HG02642 (cell line): Measurements from ENCODE around the gene GLB1L.

Experiments
- ATAC-seq: cut with Tn5 transposase; IDR thresholded peaks from one replicate; pipeline ENCODE4 v1.9.1; 2021; ENCODE audit warnings: mild to moderate bottlenecking; ENCODE audit not compliant: unreplicated experiment, poor library complexity

Gene GLB1L

DNA sequence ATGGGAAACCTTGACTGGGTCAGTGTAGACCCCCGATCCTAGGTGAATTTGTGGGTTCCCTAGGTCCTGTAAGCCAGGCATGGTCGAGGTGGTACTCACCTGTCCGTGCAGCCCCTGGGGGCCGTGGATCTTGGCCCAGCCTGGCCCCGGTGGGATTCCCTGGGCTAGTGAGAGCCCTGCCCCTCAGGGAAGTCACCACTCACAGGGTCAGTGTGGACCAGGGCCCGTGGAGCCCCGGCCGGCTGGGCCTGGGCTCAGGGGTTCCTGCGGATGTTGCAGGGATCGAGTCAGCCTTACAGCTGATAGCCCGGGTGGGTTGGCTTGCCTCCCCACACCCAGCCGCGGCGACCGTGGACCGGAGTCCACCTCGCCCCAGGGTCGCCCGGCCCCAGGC, 16.3 kb downstream of the GLB1L start:
- no peak for ATAC-seq

DNA sequence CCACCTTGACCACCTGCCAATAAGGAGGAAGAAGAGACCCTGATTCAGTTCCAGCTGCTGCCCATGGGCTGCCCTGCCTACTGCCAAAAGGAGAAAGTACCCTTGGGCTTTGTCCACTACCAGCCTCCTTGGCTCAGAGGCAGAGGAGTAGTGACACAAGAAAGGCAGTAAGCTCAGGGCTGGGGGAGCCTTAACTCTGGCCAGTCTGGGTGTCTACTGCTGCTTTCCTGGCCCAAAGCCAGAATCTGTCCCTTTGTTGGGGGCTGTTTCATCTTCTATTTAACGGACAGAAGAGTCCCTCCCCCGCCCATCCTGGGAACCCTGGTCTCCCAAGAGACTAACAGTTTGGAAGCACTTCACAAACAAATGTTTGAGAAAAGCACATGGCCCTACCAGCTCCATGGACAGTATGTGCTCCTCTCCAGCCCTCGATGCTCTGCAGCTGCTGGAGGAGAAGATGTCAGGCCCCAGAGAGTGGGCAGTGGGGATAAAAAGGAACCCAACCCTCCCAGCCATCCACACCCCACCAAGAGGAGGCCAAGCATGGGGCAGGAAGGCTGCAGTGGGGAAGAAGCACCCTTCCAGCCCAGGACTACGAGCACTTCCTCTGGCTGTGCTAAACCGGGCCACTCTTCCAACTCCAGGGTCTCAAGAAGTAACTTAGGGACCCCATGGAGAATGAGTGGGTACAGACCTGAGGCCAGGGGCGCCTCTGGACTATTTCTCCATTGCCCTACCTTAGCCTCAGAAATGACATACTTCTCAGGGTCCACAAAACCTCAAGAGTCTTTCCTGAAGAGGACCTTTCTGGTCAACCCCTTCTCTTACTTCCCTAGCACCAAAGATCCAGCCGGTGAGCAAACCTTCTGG, 17.0 kb downstream of the GLB1L start:
- no peak for ATAC-seq

DNA sequence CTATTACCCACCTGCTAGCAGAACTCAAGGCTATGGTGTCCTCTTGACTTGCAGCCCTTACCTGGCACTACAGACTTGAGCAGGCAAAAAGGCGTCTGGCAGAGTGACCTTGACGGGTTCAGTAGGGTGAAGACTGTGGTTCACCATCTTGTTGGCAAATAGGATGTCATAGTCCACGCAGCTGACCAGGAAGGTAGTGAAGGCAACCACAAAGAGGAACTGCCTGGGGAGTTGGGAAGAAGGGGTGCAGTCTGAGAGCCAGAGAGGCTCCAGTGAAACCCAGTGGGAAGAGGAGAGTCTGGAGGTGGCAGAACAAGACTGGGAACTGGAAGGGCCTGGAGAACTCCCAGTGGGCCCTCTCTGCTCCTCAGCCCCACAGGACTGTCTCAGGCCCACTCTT, 19.9 kb downstream of the GLB1L start:
- ATAC-seq = no peak

DNA sequence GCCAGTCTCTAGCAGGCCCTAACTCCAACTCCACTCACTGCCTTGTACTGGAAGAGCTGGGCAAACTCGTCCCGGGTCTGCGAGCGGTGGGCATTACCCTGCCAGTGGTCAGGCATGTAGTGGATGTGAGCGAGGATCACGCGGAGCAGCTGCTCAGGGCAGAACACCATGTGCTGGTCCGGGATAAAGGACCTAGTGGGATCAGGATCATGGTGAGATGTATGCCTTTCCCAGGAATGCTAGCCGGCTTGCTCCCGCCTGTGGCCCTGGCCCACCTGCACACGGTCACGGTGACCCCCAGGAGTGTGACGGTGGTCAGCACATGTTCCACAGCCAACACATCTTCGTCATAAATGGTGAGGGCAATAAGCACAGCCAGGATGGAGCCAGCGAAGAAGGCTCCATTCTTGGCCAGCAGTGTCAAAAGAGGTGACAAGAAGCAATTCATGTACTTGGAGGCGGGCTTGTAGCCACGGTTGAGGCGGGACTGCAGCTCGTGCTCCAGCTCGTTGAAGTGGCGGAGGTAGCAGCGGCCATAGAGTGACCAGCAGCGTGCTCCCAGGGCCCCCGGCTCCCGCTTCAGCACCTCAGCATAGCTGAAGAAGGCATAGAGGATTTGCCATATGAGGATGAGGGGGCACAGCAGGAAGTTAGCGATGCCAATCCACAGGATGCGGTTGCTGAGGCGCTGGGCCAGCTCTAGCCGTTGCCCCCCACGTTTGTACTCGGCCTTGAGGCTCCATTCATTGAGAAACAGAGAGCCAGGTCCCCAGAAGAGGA, 21.2 kb downstream of the GLB1L start:
- no peak for ATAC-seq

DNA sequence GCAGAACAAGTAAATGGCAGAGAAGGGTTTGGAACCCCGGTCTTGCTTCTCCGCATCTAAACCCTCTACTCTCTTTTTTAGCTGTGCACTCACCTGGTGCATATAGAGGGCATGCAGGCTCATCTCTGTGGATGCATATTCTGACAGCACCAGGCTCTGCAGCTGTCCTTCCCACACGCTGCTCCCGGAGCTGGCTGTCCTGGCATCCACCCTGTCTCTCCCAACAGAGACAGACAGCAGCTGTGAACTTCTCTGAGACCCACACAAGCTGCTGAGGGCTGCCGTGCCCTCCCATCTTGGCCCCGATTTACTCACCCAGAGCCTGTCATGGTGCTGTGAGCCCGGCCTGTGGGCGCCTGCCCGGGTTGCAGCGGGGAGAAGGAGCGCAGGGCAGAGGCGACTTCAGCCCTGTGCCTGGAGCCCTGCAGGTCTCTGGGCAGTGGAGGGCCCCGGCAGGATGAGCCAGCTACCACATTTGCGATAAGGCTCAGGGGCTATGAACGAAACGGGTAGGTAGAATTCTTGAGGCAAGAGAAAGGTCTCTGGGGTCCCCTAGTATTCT, 23.2 kb downstream of the GLB1L start:
- ATAC-seq = no peak

DNA sequence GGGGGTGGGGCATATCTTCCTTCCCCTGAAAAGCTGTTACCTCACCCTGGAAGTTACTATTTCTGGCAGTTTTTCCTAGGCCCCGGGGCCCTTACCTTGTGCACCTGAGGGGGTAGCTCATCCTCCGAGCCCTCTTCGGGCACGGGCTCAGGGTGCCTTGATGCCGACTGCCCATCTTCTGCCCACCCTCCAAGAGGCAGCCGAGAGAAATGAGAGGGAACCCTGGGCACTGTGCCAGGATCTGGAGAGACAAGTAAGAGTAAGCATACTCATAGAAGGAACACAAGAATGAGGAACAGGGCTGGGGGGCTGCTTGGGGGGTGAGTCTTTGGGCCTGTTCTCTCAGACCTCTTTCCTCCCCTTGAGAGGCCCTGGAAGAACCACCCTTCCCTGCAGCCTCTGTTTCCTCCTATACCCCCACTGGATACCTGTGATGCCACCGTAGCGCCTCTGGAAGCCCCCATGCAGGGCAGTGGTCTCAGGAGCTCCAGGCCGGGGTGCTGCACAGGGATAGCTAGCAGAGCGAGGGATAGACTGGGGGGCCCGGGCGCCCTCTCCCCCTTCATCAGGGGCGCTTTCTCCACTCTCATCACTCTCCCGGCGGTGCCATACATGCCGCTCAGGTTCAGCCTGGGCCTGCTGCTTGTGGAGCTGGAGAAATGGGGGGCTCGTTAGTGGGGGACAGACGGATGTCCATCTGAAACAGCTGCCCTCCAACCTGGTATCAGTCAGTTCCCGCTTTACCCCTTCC, 24.4 kb downstream of the GLB1L start:
- no peak for ATAC-seq

DNA sequence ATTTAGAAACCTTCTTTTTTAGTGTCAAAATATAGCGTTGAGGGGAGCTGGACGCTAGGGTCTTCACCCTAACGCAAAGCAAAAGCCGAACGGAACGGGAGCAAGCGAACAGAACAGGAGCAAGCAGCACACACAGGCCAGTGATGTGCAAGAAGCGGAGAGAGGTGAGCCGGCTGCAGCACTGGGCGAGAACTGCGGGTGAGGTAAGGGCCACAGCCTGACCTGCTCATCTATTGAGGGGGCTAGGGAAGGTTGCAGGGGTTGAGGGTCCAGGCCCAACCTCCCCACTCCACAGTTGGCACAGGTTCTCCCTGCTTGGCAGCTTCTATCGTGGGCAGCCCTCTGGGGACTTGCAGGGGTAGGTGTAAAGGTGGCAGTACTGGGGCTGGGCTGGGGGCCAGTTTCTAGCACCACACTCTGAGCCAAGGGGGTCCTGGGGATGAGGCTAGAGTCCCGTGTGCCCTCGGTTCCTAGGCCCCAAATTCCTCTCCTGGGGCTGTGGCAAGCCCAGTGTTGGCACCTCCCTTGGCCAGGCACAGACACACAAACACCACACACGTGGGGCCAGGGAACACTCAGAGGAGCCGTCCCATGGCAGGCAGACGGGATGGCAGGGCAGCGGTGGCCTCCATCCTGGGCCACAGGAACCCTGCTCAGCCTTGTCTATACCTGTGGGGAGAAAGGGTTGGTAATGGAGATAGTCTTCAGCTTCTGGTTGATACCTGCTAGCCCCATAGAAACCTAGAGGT, 25.3 kb downstream of the GLB1L start:
- no peak for ATAC-seq

DNA sequence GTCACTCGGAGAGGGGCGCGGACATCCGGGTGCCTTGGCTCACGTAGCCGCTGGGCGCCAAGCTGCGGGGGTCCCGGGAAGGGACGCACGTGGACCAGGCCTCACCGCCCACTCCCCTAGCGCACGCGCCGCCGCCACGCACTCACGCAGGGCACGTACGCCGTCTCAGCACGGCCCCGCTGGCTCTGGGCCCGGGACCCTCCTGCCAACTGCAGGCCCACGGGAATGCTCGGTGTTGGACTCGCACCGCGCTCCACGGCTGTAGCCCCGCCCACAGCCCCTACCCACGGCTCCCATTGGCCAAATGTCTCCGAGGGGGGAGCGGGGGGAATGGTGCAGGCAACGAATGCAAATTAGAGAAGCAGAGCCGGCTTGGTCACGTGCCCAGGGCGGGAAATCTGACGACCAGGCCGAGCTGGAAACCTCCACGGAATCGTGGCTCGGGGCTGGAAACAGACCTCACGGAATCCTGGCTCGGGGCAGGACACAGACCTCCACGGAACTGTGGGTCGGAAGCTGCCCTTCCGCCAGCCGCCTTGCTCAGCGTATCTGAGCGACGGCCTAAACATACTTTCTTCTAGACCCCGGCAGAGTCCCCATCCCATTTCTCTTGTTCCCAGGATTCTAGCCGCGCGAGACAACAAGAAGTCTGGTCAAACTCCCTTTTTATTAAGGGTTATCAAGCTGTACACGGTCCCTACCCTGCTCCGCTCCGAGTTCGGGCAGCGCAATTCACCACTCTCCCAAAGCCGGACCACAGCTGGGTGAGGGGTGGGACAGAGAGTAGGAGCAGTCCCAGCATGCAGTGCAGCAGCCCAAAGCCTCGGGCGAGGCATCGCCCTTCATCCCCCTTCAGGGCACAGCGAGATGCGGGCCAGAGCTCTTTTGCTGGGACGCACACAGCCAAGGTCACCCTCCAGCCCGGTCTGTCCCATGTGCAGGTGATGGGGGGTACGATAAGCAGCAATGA, 26.2 kb downstream of the GLB1L start, which contains the start of gene ABCB6:
Gene ABCB6 (minus strand): TSS at position 227 of the 970 bp plus-strand sequence. CDS start 285 bp downstream, outside the sequence.
- peak; percentile 79 for ATAC-seq

DNA sequence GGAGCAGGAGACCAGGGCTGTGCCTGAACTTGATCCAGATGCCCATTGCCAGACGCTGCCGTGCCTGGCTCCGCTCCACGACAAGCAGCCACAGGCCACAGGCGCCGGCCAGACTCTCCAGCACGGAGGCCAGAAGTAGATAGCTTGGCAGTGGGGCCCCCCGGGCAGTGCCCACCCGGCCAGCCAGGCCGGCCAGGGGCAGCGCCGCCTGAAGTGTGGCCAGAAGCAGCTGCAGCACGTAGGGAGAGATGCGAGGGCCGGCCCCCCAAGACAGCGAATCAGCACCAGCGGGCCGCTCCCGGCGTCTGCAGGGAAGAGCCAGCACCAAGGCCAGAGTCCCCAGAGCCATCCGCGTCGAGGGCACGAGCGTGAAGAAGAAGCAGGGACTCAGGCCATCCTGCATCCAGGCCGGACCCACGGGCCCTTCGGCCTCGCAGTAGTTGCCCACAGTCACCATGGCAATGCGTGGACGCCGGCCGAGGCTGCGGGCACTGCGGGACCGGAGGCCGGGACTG, 27.0 kb downstream of the GLB1L start:
- ATAC-seq = peak; percentile 30

DNA sequence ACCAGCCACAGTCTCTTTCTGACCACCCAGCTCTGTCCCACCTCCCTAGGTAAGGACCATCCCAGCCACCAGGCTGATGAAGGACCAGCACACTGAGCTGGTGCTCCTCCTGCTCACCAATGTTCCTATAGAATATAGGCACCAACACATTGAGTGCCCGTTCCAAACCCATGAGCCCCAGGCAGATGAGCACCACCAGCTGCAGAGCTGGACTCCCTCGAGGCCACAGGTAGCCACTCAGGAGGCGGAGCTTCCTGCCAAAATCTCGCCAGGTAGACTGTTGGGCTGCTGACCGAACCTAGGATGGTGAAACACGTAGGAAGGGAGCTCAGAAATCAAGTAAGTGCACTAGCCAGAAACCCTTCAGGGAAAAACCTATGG, 28.7 kb downstream of the GLB1L start:
- no peak for ATAC-seq

DNA sequence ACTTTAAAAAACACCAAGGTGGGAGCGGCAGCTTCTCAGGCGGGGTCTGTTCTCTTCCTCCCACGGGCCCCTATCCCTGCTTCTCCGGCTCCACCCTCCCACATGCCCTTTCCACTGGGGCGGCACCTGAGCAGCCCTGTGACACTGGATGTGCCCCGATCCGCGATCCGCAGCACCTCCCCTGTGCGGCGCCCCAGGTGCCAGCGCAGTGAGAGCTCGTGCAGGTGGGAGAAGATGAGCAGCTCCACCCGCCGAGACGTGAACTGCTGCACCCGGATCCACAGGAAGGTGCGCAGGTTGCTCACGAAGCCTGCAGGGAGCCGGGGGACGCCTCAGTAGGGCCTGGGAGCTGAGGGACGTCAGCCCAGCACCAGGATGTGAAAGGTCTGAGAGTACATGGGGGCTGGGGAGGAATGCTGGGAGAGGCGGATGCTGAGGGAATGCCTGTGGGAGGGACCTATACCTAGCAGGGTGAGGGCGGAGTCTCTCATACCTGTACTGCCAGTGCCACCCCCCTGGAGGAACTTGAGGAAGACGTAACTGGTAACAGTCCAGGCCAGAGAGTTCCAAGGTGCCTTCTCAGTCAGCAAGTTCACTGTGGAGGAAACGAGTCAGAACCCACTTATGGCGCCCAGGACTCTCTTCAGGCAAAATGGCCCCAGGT, 29.2 kb downstream of the GLB1L start:
- ATAC-seq = no peak

DNA sequence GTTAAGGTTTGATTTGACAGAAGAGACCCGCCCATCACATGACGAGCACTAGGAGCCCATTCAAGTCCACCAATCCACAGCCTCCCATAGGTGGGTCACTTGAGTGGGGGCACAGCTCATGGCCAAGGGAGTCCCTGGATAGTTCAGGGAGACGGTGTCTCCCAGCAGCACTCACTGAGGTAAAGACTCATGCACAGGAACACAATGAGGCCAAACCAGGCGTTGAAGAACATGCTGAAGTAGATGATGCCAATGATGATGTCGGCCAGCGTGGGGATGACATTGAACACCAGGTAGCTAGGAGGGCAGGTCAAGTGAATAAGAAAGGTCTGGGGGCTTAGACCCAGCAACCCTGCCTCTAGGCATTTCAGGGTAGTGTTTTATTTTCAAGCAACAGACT, 30.5 kb downstream of the GLB1L start:
- ATAC-seq = no peak

DNA sequence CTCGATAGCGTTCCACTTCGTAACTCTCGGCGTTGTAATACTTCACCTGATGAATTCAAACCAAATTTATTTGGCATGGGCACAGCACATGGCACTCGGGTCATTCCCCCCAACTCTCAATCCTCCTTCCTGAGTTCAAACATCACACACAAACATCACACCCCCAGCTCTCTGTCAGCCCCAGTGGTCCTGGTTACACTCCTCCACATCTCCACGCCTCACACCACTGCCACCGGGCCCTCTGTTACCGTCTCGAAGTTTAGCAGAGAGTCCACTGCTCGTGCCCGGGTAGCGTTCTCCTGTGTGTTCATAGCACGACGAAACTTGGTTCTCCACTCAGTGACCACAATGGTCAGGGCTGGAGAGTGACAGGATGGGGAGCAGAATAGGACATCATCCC, 31.1 kb downstream of the GLB1L start:
- no peak for ATAC-seq

DNA sequence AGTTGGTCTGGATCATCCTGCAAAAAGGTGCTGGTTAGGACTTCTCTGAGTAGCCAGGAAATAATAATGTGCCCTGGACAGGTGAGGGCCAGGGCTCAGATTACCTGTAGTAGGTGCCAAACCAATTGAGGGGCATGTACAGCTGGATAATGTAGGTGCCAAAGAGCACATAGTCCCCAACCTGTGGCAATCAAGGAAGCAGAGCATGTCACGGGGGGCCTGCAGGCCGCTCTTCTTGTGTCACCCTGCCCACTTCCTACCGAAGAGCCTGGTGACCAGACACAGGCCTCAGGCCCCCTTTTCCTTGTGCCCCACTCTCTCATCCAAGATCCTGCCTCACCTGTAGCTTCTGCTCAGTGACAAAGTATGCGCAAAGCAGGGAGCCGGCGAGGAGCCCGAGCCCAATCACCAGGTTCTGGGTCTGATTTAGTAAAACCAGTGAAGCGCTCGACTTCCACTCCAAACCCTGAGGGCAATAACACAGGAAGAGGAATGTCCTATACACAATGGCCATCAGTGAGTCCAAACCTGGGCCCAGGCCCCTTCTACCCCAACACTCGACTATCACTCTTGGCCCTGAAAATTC, 31.7 kb downstream of the GLB1L start:
- no peak for ATAC-seq

DNA sequence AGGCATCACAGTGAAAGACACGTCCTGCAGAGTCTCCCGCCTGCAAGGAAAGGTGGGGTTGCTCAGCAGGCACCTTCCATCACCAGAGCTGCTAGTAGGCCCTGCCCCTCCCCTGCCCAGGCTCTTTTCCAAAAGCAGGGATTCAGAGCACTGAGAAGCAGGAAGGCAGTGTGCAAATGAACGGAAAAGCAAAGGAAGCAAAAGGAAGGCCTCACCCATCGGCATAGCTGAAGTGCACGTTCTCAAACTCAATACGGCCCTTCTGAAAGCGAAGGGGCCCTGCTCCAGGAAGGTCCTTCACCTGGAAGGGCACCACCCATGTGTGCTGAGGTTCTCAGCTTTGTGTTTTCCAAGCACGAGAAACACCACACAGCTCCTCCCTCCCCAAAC, 32.2 kb downstream of the GLB1L start:
- ATAC-seq = no peak

DNA sequence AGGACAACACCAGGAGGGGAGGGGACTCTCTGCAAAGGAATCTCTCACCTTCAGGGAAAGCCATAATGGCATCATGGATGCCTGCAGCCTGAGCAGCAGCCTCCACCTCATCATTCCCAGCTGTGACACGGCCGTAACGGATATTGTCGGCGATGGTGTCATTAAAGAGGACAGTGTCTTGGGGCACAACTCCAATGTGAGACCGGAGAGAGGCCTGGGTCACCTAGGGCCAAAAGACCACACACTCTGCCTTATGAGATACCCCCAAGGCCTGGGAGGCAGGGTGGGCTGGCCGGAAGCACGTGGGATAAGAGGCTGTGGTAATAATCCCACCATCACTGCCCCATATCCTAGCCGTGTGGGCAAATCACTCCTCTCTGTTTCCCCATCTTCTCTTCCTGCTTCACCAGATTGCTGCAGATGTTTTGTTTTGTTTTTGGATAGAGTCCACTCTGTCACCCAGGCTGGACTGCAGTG, 34.3 kb downstream of the GLB1L start:
- ATAC-seq = no peak

DNA sequence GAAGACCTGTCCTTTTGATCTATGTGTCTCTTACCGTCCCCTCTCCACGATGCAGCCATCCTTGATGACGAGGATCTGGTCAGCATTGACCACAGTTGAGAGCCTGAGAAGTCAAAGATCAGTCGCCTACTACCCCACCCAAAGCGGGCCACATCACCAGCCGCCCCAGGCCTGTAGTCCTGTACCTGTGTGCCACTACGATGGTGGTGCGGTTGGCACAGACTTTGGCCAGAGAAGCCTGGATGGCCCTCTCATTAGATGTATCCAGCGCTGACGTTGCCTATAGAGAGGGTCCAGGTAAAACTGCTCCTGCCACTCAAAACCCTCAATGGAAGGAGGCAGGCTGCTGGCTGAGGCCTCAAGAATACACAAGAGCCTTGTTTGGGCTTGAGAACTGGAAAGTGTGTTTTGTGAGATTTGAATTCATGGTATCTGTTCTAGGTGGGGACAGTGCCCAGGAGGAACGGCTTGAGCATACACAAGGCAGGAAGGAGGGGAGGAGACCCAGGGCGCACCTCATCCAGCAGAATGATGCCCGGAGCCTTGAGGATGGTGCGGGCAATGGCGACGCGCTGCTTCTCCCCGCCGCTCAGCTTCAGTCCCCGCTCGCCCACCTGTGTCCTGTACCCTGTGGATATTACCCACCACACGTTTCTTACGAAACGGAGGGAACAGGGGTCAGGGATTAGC, 34.9 kb downstream of the GLB1L start:
- no peak for ATAC-seq
